HFFc6 (cell line): ENCODE measurements around the gene TSSK2. TPM values are rescaled to one million over a fixed set of nuclear protein-coding genes. Genes with fewer than 3 reads are reported as not detected.

ENCODE experiments used
- DNase-seq: peaks from one replicate; pipeline ENCODE4 v3.0.0-alpha.2; 2018
- H3K27ac Mint-ChIP-seq: 2 replicates; pipeline ENCODE4 v1.8.0; 2020; ENCODE audit warnings: mild to moderate bottlenecking, mixed read lengths
- H3K27me3 Mint-ChIP-seq: 2 replicates; pipeline ENCODE4 v1.8.0; 2021; ENCODE audit warnings: mild to moderate bottlenecking, moderate library complexity, mixed read lengths; ENCODE audit not compliant: insufficient read depth
- H3K36me3 Mint-ChIP-seq: 2 replicates; pipeline ENCODE4 v1.8.0; 2021; ENCODE audit warnings: low read depth, mixed read lengths
- H3K4me1 Mint-ChIP-seq: 2 replicates; pipeline ENCODE4 v1.8.0; 2020; ENCODE audit warnings: low read depth, mixed read lengths
- H3K4me3 Mint-ChIP-seq: 2 replicates; pipeline ENCODE4 v1.8.0; 2020; ENCODE audit warnings: mild to moderate bottlenecking, moderate library complexity, mixed read lengths
- H3K9me3 Mint-ChIP-seq: 2 replicates; pipeline ENCODE4 v1.8.0; 2020; ENCODE audit warnings: mild to moderate bottlenecking, mixed read lengths
- total RNA-seq, 6 experiments: library from RNA; stranded (reverse); fragmentation: NEBNext Ultra II Directional; extraction: Animal tissue kit (Norgen Biotek cat#: 25700); gene quantifications; 2 replicates in 1 of 6; 3 replicates in 5 of 6; pipeline ENCODE4 v1.2.3, GENCODE V29; 2021
- TF ChIP-seq, protein P1 (sequence below): fragments of 200-600 bp; sonication (generic); IDR thresholded peaks from 2 replicates; pipeline ENCODE4 v1.5.0; 2021; ENCODE audit warnings: antibody characterized with exemption, mild to moderate bottlenecking

TSSK2 gene
- total RNA-seq, 6 experiments from 2014 or later = not detected

DNA sequence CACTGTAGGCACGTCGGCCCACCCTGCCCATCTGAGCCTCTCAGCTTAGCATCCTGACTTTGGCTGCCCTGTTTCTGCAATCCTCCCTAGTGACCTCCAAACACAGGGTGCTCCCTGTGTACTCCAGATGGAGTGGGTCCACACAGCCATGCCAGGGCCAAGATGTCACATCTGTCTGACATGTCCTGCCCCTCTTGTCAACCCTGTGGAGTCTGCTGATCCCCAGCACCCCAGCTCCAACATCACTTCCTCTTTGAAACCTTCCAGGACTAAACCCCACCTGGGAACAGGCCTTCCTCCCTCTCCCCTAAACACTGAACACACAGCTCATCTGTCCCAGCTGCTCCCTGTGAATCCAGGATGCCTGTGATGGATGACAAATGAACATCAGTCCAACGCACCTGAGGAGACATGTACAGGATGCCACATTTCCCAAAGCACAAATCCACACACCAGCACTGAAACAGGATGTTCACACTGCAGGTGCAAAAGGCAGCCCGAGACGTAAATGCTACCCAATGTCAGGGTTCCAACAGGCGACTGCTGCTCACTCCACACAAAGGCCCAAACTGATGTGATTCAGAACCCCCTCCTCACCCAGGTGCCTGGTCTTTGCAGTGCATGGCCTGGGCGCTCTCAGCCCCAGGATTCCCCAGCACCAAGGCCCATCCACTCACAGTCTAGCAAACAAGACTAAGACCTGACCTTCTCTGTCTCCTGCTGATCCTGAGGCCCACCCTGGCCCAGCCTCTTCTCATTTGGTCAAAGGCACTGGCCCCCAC, 2.0 kb upstream of the TSSK2 start:
- no peak overlapping the region for H3K4me3 Mint-ChIP-seq
- no peak overlapping the region for H3K27ac Mint-ChIP-seq
- no peak for DNase-seq
- no peaks in the 10 kb centered on the region for H3K9me3 Mint-ChIP-seq
- H3K4me1 Mint-ChIP-seq = no peaks in the 10 kb centered on the region
- H3K27me3 Mint-ChIP-seq = peaks cover 7% of the 10 kb centered on the region
- TF ChIP-seq, protein P1, sequence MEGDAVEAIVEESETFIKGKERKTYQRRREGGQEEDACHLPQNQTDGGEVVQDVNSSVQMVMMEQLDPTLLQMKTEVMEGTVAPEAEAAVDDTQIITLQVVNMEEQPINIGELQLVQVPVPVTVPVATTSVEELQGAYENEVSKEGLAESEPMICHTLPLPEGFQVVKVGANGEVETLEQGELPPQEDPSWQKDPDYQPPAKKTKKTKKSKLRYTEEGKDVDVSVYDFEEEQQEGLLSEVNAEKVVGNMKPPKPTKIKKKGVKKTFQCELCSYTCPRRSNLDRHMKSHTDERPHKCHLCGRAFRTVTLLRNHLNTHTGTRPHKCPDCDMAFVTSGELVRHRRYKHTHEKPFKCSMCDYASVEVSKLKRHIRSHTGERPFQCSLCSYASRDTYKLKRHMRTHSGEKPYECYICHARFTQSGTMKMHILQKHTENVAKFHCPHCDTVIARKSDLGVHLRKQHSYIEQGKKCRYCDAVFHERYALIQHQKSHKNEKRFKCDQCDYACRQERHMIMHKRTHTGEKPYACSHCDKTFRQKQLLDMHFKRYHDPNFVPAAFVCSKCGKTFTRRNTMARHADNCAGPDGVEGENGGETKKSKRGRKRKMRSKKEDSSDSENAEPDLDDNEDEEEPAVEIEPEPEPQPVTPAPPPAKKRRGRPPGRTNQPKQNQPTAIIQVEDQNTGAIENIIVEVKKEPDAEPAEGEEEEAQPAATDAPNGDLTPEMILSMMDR = no peak
- peaks cover 8% of the 10 kb centered on the region; the same call in 1 of the 2 replicates for H3K36me3 Mint-ChIP-seq

DNA sequence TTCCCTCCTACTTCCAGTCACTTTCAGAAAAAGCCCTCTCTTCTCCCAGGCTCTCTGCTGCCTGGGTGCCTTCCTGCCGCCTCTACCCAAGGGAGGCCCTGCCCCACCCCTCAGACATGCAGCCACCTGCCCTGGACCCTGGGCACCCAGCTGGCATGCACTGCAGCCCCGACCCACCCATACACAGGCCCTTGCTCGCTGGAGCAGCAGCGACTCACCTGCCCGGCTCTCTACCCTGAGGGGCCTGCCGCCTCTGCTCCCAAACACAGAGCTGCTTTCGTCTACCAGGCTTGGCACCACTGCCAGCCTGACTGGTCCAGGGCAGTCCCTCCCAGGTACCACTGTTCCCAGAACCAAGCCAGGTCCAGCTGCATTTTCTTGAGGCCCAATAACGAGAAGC, 1.2 kb upstream of the TSSK2 start:
- H3K27me3 Mint-ChIP-seq = peaks cover 7% of the 10 kb centered on the region
- H3K9me3 Mint-ChIP-seq = no peaks in the 10 kb centered on the region
- H3K4me3 Mint-ChIP-seq = no peak overlapping the region
- no peak overlapping the region for H3K27ac Mint-ChIP-seq
- DNase-seq = no peak
- H3K36me3 Mint-ChIP-seq = peaks cover 9% of the 10 kb centered on the region; the same call in 1 of the 2 replicates
- TF ChIP-seq, protein P1 = no peak
- no peaks in the 10 kb centered on the region for H3K4me1 Mint-ChIP-seq

DNA sequence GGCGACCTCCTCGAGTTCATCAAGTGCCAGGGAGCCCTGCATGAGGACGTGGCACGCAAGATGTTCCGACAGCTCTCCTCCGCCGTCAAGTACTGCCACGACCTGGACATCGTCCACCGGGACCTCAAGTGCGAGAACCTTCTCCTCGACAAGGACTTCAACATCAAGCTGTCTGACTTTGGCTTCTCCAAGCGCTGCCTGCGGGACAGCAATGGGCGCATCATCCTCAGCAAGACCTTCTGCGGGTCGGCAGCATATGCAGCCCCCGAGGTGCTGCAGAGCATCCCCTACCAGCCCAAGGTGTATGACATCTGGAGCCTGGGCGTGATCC, 542 bp downstream of the TSSK2 start:
- no peak overlapping the region for H3K27ac Mint-ChIP-seq
- no peak for DNase-seq
- H3K36me3 Mint-ChIP-seq = peaks cover 19% of the 10 kb centered on the region
- no peak overlapping the region for H3K4me3 Mint-ChIP-seq
- no peaks in the 10 kb centered on the region for H3K4me1 Mint-ChIP-seq
- peaks cover 2% of the 10 kb centered on the region for H3K27me3 Mint-ChIP-seq
- H3K9me3 Mint-ChIP-seq = no peaks in the 10 kb centered on the region
- TF ChIP-seq, protein P1 = no peak

DNA sequence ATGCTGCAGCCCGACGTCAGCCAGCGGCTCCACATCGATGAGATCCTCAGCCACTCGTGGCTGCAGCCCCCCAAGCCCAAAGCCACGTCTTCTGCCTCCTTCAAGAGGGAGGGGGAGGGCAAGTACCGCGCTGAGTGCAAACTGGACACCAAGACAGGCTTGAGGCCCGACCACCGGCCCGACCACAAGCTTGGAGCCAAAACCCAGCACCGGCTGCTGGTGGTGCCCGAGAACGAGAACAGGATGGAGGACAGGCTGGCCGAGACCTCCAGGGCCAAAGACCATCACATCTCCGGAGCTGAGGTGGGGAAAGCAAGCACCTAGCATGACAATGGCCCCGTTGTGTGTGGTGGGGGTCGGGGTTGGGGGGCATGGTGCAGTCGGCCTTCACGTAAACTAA, 1.0 kb downstream of the TSSK2 start:
- no peaks in the 10 kb centered on the region for H3K9me3 Mint-ChIP-seq
- no peaks in the 10 kb centered on the region for H3K4me1 Mint-ChIP-seq
- DNase-seq = no peak
- H3K27ac Mint-ChIP-seq = no peak overlapping the region
- TF ChIP-seq, protein P1 = no peak
- no peak overlapping the region for H3K4me3 Mint-ChIP-seq
- H3K36me3 Mint-ChIP-seq = peaks cover 21% of the 10 kb centered on the region
- peaks cover 2% of the 10 kb centered on the region for H3K27me3 Mint-ChIP-seq

DNA sequence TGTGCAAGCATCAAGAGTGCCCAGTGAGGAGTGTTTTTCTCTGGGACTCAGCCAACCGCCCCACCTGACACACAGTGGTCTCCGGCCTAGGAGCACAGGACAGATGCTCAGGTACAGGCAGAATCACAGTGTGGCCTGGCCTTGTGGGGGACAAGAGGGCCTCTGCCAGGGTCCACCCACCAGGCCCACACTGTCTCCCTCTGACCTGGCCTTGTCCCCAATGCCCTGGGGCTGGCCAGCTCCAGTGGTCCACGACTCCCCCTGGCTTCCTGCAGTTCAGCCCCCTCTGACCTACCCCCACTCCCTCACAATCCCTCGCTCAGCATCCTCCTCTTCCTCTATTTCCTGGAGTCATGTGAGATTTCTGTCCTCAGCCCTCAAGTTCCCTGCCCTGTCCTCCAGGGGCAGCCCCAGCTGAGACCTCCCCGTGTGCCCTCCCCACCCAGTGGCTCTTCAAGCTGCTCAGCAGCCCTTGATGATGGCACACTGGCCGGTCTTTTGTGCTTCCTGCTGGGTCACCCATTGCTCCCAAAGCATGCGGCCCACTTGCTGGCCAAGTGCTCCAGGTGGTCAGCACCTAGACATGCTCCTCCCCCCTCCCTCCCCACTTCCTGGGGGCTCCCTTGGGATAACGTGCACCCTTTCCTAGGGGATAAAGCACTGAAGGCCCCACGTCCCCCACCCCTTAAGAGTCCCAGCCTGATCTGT, 1.7 kb downstream of the TSSK2 start:
- DNase-seq = no peak
- Mint-ChIP-seq H3K4me1 (no peaks in the 10 kb centered on the region), H3K27me3 (peaks cover 2% of the 10 kb centered on the region; the same call in 1 of the 2 replicates), H3K9me3 (no peaks in the 10 kb centered on the region), H3K36me3 (peaks cover 21% of the 10 kb centered on the region), H3K27ac (no peak overlapping the region), H3K4me3 (no peak overlapping the region)
- TF ChIP-seq, protein P1 = no peak
